NT2/D1 (cell line): ENCODE measurements around the gene RETSAT.

Source experiments
- YY1 ChIP-seq: IDR thresholded peaks from 2 replicates; pipeline ENCODE4 v1.6.1; 2011; ENCODE audit not compliant: insufficient read length, insufficient read depth
- ZNF274 ChIP-seq: IDR thresholded peaks from 2 replicates; pipeline ENCODE4 v1.6.1; 2011; ENCODE audit warnings: mild to moderate bottlenecking, low read depth, low read length

GRCh38 chr2:85314884-85315242, 39.5 kb downstream of the RETSAT start:
- no peak for TF ChIP-seq ZNF274
- TF ChIP-seq YY1, result no peak
